IMR-90 (cell line): ENCODE results near the gene PIK3R5. TPM values are rescaled to one million over a fixed set of nuclear protein-coding genes. Genes with fewer than 3 reads are reported as not detected.

Experiments
- ATAC-seq: fragments of 200-7000 bp; cut with Tn5 transposase; 2 replicates; pipeline ENCODE4 v1.9.1; 2020; ENCODE audit warnings: low read depth, mild to moderate bottlenecking, moderate library complexity
- BruUV-seq: library from RNA; stranded (reverse); fragments of 400-500 nt; replicated peaks from 2 replicates; lab custom pipeline; 2021; lab: Mats Ljungman, UMichigan
- CTCF ChIA-PET: fragments of 300-600 bp; formaldehyde crosslinking; extraction: SDS; loops from one replicate; lab custom pipeline; 2021; ENCODE audit warnings: antibody characterized with exemption; lab: Yijun Ruan, JAX
- POLR2A ChIA-PET: fragments of 300-600 bp; sonication (Branson Sonifier 250); formaldehyde crosslinking; loops from one replicate; lab custom pipeline; 2022; ENCODE audit warnings: antibody characterized with exemption; ENCODE audit not compliant: unreplicated experiment; lab: Charles Lee
- DNase-seq: peaks from one replicate; pipeline ENCODE4 v3.0.0; 2013
- H2AFZ ChIP-seq: replicated peaks from 2 replicates; pipeline ENCODE3; 2013; ENCODE audit warnings: low read length, mild to moderate bottlenecking; ENCODE audit not compliant: poor library complexity
- H2AK5ac ChIP-seq: 2 replicates; pipeline ENCODE4 v1.6.1; 2013; ENCODE audit warnings: low read depth, low read length, inconsistent platforms
- H2AK9ac ChIP-seq: replicated peaks from 2 replicates; pipeline ENCODE3; 2013; ENCODE audit warnings: mild to moderate bottlenecking, low read depth, low read length, moderate library complexity; ENCODE audit not compliant: poor library complexity
- H2BK120ac ChIP-seq: 2 replicates; pipeline ENCODE4 v1.6.1; 2013; ENCODE audit warnings: low read depth, low read length, inconsistent platforms
- H2BK15ac ChIP-seq: 3 replicates; pipeline ENCODE4 v1.6.1; 2013; ENCODE audit warnings: low read depth, low read length, inconsistent platforms
- H2BK20ac ChIP-seq: 2 replicates; pipeline ENCODE4 v1.6.1; 2013; ENCODE audit warnings: low read depth, mild to moderate bottlenecking, inconsistent platforms, low read length, moderate library complexity
- H2BK5ac ChIP-seq: 2 replicates; pipeline ENCODE4 v1.6.1; 2013; ENCODE audit warnings: mild to moderate bottlenecking, low read depth, low read length, inconsistent platforms; ENCODE audit not compliant: poor library complexity, severe bottlenecking
- H3K14ac ChIP-seq: replicated peaks from 2 replicates; pipeline ENCODE4 v1.6.1; 2013; ENCODE audit warnings: low read depth, low read length, inconsistent platforms
- H3K18ac ChIP-seq: 2 replicates; pipeline ENCODE4 v1.6.1; 2013; ENCODE audit warnings: low read depth, low read length, control low read depth
- H3K23ac ChIP-seq: 2 replicates; pipeline ENCODE4 v1.6.1; 2013; ENCODE audit warnings: low read depth, low read length, inconsistent platforms
- H3K27ac ChIP-seq: 2 replicates; pipeline ENCODE4 v1.5.1; 2013; ENCODE audit warnings: mild to moderate bottlenecking, control low read depth, low read length; ENCODE audit not compliant: insufficient read depth
- H3K27me3 ChIP-seq: 2 replicates; pipeline ENCODE4 v1.6.1; 2013; ENCODE audit warnings: low read length; ENCODE audit not compliant: control insufficient read depth, insufficient read depth
- H3K36me3 ChIP-seq: 2 replicates; pipeline ENCODE4 v1.6.1; 2013; ENCODE audit warnings: low read length, mixed read lengths; ENCODE audit not compliant: control insufficient read depth, insufficient read depth
- H3K4ac ChIP-seq: 2 replicates; pipeline ENCODE4 v1.6.1; 2013; ENCODE audit warnings: low read depth, low read length, inconsistent platforms
- H3K4me1 ChIP-seq: 2 replicates; pipeline ENCODE4 v1.6.1; 2013; ENCODE audit warnings: low read length, mixed read lengths; ENCODE audit not compliant: control insufficient read depth, insufficient read depth
- H3K4me2 ChIP-seq: 2 replicates; pipeline ENCODE4 v1.6.1; 2013; ENCODE audit warnings: low read depth, mild to moderate bottlenecking, control low read depth, low read length, moderate library complexity
- H3K4me3 ChIP-seq: 2 replicates; pipeline ENCODE4 v1.5.1; 2013; ENCODE audit warnings: low read depth, mild to moderate bottlenecking, control low read depth, low read length, moderate library complexity; ENCODE audit not compliant: insufficient read depth
- H3K56ac ChIP-seq: 2 replicates; pipeline ENCODE4 v1.6.1; 2013; ENCODE audit warnings: low read length, inconsistent platforms; ENCODE audit not compliant: insufficient read depth; ENCODE audit errors: extremely low read depth
- H3K79me1 ChIP-seq, 2 experiments: 2 replicates each; pipeline ENCODE4 v1.6.1; 2013; ENCODE audit warnings: low read length in 2 of 2, inconsistent platforms in 1 of 2, low read depth in 1 of 2
- H3K9ac ChIP-seq: 2 replicates; pipeline ENCODE4 v1.6.1; 2013; ENCODE audit warnings: low read depth, low read length, control low read depth
- H3K9me1 ChIP-seq: 2 replicates; pipeline ENCODE4 v1.6.1; 2013; ENCODE audit warnings: low read length, inconsistent platforms; ENCODE audit not compliant: insufficient read depth
- H3K9me3 ChIP-seq: 2 replicates; pipeline ENCODE4 v1.6.1; 2013; ENCODE audit warnings: low read length; ENCODE audit not compliant: control insufficient read depth, insufficient read depth
- H4K20me1 ChIP-seq: 2 replicates; pipeline ENCODE4 v1.6.1; 2013; ENCODE audit warnings: low read length, inconsistent platforms; ENCODE audit not compliant: insufficient read depth
- H4K5ac ChIP-seq: 2 replicates; pipeline ENCODE4 v1.6.1; 2013; ENCODE audit warnings: mild to moderate bottlenecking, low read depth, low read length, control low read depth
- H4K8ac ChIP-seq, 2 experiments: 2 replicates each; pipeline ENCODE4 v1.6.1; 2013; ENCODE audit warnings: low read depth in 2 of 2, low read length in 2 of 2, control low read depth in 1 of 2, inconsistent platforms in 1 of 2
- H4K91ac ChIP-seq: 2 replicates; pipeline ENCODE4 v1.6.1; 2013; ENCODE audit warnings: low read depth, low read length, inconsistent platforms; ENCODE audit not compliant: insufficient read depth
- BHLHE40 ChIP-seq: fragments of 150-350 bp; IDR thresholded peaks from 2 replicates; pipeline ENCODE4 v1.6.1; 2016; ENCODE audit warnings: mild to moderate bottlenecking, low read depth, low read length
- CEBPB ChIP-seq: IDR thresholded peaks from 2 replicates; pipeline ENCODE4 v1.6.1; 2012; ENCODE audit warnings: low read depth, low read length, improper control_type of control experiment
- CHD1 ChIP-seq: IDR thresholded peaks from 2 replicates; pipeline ENCODE4 v1.6.1; 2012; ENCODE audit warnings: low read depth, low read length, improper control_type of control experiment
- FOS ChIP-seq: fragments of 150-350 bp; IDR thresholded peaks from 2 replicates; pipeline ENCODE4 v1.6.1; 2016; ENCODE audit warnings: low read depth, low read length
- MAFK ChIP-seq: IDR thresholded peaks from 2 replicates; pipeline ENCODE4 v1.6.1; 2012; ENCODE audit warnings: low read depth, low read length, improper control_type of control experiment
- MAZ ChIP-seq: IDR thresholded peaks from 2 replicates; pipeline ENCODE4 v1.6.1; 2012; ENCODE audit warnings: low read depth, mild to moderate bottlenecking, low read length, improper control_type of control experiment, moderate library complexity, borderline replicate concordance
- MXI1 ChIP-seq: IDR thresholded peaks from 2 replicates; pipeline ENCODE4 v1.6.1; 2012; ENCODE audit warnings: low read depth, mild to moderate bottlenecking, low read length, moderate library complexity, borderline replicate concordance
- NFE2L2 ChIP-seq: fragments of 150-350 bp; IDR thresholded peaks from 2 replicates; pipeline ENCODE4 v1.6.1; 2016; ENCODE audit warnings: low read depth, mild to moderate bottlenecking, low read length
- POLR2A ChIP-seq: IDR thresholded peaks from 2 replicates; pipeline ENCODE4 v1.6.1; 2012; ENCODE audit warnings: mild to moderate bottlenecking, low read depth, low read length
- RAD21 ChIP-seq: IDR thresholded peaks from 2 replicates; pipeline ENCODE4 v1.6.1; 2012; ENCODE audit warnings: low read length, improper control_type of control experiment
- RCOR1 ChIP-seq: IDR thresholded peaks from 2 replicates; pipeline ENCODE4 v1.6.1; 2012; ENCODE audit warnings: mild to moderate bottlenecking, low read length, improper control_type of control experiment; ENCODE audit not compliant: insufficient replicate concordance
- SMC3 ChIP-seq: fragments of 150-350 bp; IDR thresholded peaks from 2 replicates; pipeline ENCODE4 v1.6.1; 2016; ENCODE audit warnings: low read depth, mild to moderate bottlenecking, antibody characterized with exemption, low read length, moderate library complexity
- WGBS, 2 experiments: methylation state at CpG; one replicate each; pipeline versions ENCODE4 v1.1.5 to v1.1.7; 2013; ENCODE audit warnings: missing lambda C conversion rate in 2 of 2; ENCODE audit not compliant: insufficient read length in 1 of 2; ENCODE audit errors: extremely low coverage in 2 of 2; 5-methylcytosine and 5-hydroxymethylcytosine counted together
- dilution Hi-C: fragments of 300-500 bp; cut with HindIII; formaldehyde crosslinking; loops from one replicate; pipeline ENCODE4 v1.14.3; 2018; ENCODE audit warnings: low sequenced_read_pairs; ENCODE audit not compliant: unreplicated experiment
- in situ Hi-C: fragments of 300-500 bp; cut with MboI; formaldehyde crosslinking; loops from 3 replicates; pipeline ENCODE4 v1.14.3; 2019; ENCODE audit warnings: low sequenced_read_pairs, inconsistent platforms, mixed read lengths
- intact Hi-C: fragments of 100-400 bp; cut with micrococcal nuclease; formaldehyde crosslinking; loops from 2 replicates; pipeline ENCODE4 v1.10.0; 2022
- polyA plus RNA-seq, 3 experiments: library from polyadenylated mRNA; depleted of rRNA; stranded (reverse); fragments of >200 nt; gene quantifications; 2 replicates each; pipeline ENCODE4 v1.2.3, GENCODE V29; 2012; ENCODE audit warnings: low replicate concordance in 1 of 3
- total RNA-seq: library from RNA; depleted of rRNA; stranded (reverse); fragments of >200 nt; gene quantifications from 2 replicates; pipeline ENCODE4 v1.2.3, GENCODE V29; 2012
- TF ChIP-seq, protein P1 (sequence below): conservative IDR thresholded peaks from 2 replicates; pipeline ENCODE4 v1.5.1; 2012; ENCODE audit warnings: mild to moderate bottlenecking, low read depth, low read length, improper control_type of control experiment
- TF ChIP-seq, protein P2 (sequence below): fragments of 150-350 bp; IDR thresholded peaks from 2 replicates; pipeline ENCODE4 v1.6.1; 2016; ENCODE audit warnings: low read depth, mild to moderate bottlenecking, low read length, moderate library complexity, borderline replicate concordance

Gene PIK3R5
- total and polyA plus RNA-seq, 2 of the 4 experiments (the other 2 are of a cell fraction): not detected

DNA sequence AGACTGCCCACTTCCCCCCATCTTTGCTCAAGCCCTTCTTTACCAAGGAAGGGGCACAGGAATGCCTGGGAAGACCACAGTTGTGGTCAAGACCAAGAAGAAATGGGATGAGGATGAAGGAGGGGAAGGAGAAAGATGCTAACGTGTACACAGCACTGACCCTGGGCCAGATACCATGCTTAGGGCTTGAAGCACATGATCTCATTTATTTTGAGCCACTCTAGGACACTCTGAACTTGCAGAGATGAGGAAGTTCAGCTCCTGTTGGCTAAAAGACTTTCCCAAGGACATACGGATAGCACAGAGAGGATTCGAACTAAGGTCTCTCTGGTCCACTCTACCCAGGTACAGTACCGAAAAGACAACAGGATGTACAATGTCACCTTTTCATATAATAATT is 42.6 kb downstream of the PIK3R5 start:
- no peaks in the 10 kb centered on the region for H3K79me1 ChIP-seq
- intact Hi-C loops (no loop called here), dilution Hi-C loops (no loop called here), in situ Hi-C loops (no loop called here)
- H3K36me3 ChIP-seq: no peaks in the 10 kb centered on the region
- H3K18ac ChIP-seq: no peak overlapping the region
- no peak overlapping the region for H2AK9ac ChIP-seq
- H3K56ac ChIP-seq: no peak overlapping the region
- ChIA-PET CTCF (no interaction called here), POLR2A (no interaction called here)
- no peak overlapping the region for H4K8ac ChIP-seq
- no peak overlapping the region for H3K4me3 ChIP-seq
- no peak overlapping the region for H2BK5ac ChIP-seq
- H3K9me1 ChIP-seq: no peaks in the 10 kb centered on the region
- H3K23ac ChIP-seq: no peak overlapping the region
- no peak overlapping the region for H2BK15ac ChIP-seq
- no peak overlapping the region for H2AFZ ChIP-seq
- H3K9me3 ChIP-seq: peaks cover 19% of the 10 kb centered on the region
- no peak overlapping the region for H3K4me2 ChIP-seq
- H4K5ac ChIP-seq: no peak overlapping the region
- DNase-seq: no peak
- no peak overlapping the region for H3K14ac ChIP-seq
- H3K27me3 ChIP-seq: no peaks in the 10 kb centered on the region
- H2BK120ac ChIP-seq: no peak overlapping the region
- H4K20me1 ChIP-seq: no peaks in the 10 kb centered on the region
- peak overlapping the region; percentile 29; the same call in 1 of the 2 replicates for H4K91ac ChIP-seq
- no peak for ATAC-seq
- WGBS, 2 experiments: no CpG with 5 or more reads among the region's 4 CpGs
- no peak overlapping the region for H3K4ac ChIP-seq
- no peak overlapping the region; the same call in 1 of the 2 replicates for H3K27ac ChIP-seq
- no peak overlapping the region for H2BK20ac ChIP-seq
- H2AK5ac ChIP-seq: no peak overlapping the region
- TF ChIP-seq CHD1: no peak
- TF ChIP-seq, protein P1, sequence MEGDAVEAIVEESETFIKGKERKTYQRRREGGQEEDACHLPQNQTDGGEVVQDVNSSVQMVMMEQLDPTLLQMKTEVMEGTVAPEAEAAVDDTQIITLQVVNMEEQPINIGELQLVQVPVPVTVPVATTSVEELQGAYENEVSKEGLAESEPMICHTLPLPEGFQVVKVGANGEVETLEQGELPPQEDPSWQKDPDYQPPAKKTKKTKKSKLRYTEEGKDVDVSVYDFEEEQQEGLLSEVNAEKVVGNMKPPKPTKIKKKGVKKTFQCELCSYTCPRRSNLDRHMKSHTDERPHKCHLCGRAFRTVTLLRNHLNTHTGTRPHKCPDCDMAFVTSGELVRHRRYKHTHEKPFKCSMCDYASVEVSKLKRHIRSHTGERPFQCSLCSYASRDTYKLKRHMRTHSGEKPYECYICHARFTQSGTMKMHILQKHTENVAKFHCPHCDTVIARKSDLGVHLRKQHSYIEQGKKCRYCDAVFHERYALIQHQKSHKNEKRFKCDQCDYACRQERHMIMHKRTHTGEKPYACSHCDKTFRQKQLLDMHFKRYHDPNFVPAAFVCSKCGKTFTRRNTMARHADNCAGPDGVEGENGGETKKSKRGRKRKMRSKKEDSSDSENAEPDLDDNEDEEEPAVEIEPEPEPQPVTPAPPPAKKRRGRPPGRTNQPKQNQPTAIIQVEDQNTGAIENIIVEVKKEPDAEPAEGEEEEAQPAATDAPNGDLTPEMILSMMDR: no peak
- TF ChIP-seq MXI1: no peak
- TF ChIP-seq NFE2L2: no peak
- no peak for TF ChIP-seq SMC3
- TF ChIP-seq CEBPB: no peak
- TF ChIP-seq RCOR1: no peak
- no peak for TF ChIP-seq MAFK
- no peak for TF ChIP-seq BHLHE40
- TF ChIP-seq FOS: no peak
- no peak for TF ChIP-seq POLR2A
- no peak for TF ChIP-seq RAD21
- TF ChIP-seq MAZ: no peak
- TF ChIP-seq, protein P2, sequence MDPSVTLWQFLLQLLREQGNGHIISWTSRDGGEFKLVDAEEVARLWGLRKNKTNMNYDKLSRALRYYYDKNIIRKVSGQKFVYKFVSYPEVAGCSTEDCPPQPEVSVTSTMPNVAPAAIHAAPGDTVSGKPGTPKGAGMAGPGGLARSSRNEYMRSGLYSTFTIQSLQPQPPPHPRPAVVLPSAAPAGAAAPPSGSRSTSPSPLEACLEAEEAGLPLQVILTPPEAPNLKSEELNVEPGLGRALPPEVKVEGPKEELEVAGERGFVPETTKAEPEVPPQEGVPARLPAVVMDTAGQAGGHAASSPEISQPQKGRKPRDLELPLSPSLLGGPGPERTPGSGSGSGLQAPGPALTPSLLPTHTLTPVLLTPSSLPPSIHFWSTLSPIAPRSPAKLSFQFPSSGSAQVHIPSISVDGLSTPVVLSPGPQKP: no peak
- BruUV-seq: no TSS peak
- no peaks in the 10 kb centered on the region for H3K4me1 ChIP-seq
- no peak overlapping the region for H3K9ac ChIP-seq
